GM12874 (cell line): ENCODE data around the gene SPACA4.

Experiments used
- TF ChIP-seq, protein P1 (sequence below): IDR thresholded peaks from 2 replicates; pipeline ENCODE4 v1.5.1; 2011; ENCODE audit warnings: low read depth, mild to moderate bottlenecking, control low read depth, low read length, moderate library complexity; ENCODE audit not compliant: insufficient read depth

The SPACA4 gene, protein sequence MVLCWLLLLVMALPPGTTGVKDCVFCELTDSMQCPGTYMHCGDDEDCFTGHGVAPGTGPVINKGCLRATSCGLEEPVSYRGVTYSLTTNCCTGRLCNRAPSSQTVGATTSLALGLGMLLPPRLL

DNA sequence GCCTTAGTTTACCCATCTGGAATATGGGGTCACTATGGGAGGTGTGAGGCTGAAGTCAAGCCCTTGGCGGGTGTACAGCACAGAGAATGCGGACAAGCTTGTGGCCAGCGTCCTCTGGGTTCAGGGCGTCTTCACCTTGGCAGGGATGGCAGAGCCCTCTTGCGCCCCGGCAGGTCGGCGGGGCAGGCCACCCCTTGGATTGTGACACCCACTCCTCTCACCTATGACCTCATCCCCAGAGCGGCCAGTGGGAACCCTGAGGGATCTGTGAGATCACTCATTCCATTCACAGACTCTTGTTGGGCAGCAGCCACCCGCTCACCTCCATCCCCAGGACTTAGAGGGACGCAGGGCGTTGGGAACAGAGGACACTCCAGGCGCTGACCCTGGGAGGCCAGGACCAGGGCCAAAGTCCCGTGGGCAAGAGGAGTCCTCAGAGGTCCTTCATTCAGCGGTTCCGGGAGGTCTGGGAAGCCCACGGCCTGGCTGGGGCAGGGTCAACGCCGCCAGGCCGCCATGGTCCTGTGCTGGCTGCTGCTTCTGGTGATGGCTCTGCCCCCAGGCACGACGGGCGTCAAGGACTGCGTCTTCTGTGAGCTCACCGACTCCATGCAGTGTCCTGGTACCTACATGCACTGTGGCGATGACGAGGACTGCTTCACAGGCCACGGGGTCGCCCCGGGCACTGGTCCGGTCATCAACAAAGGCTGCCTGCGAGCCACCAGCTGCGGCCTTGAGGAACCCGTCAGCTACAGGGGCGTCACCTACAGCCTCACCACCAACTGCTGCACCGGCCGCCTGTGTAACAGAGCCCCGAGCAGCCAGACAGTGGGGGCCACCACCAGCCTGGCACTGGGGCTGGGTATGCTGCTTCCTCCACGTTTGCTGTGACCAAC, at the start of gene SPACA4:
TSS of gene SPACA4 (plus strand) at position 280 of the 896 bp plus-strand sequence. CDS start at position 517, 237 bp downstream.
- TF ChIP-seq, protein P1, sequence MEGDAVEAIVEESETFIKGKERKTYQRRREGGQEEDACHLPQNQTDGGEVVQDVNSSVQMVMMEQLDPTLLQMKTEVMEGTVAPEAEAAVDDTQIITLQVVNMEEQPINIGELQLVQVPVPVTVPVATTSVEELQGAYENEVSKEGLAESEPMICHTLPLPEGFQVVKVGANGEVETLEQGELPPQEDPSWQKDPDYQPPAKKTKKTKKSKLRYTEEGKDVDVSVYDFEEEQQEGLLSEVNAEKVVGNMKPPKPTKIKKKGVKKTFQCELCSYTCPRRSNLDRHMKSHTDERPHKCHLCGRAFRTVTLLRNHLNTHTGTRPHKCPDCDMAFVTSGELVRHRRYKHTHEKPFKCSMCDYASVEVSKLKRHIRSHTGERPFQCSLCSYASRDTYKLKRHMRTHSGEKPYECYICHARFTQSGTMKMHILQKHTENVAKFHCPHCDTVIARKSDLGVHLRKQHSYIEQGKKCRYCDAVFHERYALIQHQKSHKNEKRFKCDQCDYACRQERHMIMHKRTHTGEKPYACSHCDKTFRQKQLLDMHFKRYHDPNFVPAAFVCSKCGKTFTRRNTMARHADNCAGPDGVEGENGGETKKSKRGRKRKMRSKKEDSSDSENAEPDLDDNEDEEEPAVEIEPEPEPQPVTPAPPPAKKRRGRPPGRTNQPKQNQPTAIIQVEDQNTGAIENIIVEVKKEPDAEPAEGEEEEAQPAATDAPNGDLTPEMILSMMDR: no peak

DNA sequence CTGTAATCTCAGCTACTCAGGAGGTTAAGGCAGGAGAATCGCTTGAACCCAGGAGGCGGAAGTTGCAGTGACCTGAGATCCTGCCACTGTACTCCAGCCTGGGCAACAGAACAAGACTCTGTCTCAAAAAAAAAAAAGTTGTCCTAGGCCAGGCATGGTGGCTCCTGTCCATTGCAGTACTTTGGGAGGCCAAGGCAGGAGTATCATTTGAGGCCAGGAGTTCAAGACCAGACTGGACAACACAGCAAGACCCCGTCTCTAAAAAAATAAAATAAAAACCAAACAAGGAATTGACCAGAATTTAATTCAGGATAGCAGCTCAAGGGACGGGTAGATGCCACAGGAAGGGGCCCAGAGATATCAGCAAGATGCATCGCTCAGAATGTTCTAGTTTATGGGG, 49.7 kb upstream of the SPACA4 start:
- TF ChIP-seq, protein P1: no peak

DNA sequence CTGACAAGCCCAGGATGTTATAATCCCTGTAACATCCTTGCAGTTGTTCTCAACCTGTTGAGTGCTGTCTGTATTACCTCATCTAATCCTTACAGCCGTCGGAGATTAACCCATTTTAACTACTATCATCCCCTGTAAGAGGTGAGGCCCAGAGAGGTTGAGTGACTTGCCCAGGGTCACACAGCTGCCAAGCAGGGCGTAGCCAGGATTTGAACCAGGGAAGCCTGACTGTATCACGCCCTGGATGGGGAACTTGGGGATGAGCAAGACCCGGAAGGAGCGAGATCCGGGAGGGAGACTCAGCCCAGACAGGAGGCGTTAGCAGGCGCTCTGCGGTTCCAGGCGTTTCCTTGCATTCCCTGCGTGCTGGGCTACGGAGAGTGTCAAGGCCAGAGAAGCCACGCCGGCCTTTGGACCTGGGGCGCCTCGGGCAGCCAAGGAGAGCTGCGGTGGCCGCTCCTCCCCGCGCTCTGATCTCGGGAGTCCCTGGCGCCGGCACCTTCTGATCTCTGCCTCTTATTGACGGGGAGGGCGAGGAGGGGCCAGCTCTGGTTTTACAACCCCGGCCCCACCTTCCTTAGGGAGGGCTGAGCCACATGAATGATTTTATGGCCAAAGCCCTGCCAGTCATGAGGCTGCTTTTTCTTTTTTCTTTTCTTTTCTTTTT, 48.4 kb upstream of the SPACA4 start:
- TF ChIP-seq, protein P1: no peak

DNA sequence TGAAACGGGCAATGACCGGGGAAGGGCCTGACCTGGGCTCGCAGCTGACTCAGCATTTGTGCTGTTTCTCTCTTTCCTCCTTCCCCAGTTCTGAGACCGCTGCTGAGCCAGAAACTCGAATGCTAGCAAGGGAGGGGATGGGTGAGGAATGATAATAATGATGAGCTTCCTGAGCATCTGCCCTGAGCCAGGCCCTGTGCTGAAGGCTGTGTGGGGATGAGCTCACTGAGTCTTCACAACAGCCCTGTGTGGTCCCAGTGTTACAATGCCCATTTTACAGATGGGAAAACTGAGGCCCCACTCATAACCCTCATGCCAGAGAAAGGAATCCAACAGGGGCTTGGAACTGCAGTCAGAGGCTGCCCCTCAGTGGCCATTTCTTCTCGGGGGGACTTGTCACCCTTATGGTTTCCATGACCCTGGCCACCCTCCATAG, 46.4 kb upstream of the SPACA4 start:
- TF ChIP-seq, protein P1: no peak

DNA sequence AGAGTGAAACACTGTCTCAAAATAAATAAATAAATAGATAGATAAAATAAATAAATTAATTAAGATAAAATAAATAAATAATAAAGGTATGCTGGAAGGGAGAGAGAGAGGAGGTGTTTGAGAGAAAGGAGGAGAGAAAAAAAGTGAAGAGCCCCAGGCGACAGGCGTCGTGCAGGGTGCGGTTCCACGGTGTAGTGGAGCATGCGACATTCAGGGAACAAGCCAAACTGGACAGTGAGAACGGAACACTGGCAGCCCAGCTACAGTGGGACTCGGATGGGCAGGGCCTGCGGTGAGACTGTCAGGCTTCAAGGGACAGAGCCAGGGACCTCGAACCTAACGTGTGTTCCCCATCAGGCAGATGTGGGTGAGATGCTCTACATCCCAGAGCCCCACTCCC, 45.1 kb upstream of the SPACA4 start:
- TF ChIP-seq, protein P1: no peak

DNA sequence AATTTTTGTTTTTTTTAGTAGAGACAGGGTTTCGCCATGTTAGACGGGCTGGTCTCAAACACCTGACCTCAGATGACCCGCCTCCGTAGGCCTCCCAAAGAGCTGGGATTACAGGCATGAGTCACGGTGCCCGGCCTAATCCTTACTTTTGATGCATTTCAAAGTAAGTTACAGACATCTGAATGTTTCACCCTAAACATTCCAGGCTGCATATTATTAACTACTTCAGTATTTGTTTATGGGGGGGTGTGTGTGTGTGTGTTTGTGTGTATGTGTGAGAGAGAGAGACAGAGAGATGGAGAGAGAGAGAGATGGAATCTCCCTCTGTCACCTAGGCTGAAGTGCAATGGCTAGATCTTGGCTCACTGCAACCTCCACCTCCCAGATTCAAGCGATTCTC, 41.5 kb upstream of the SPACA4 start:
- TF ChIP-seq, protein P1: no peak

DNA sequence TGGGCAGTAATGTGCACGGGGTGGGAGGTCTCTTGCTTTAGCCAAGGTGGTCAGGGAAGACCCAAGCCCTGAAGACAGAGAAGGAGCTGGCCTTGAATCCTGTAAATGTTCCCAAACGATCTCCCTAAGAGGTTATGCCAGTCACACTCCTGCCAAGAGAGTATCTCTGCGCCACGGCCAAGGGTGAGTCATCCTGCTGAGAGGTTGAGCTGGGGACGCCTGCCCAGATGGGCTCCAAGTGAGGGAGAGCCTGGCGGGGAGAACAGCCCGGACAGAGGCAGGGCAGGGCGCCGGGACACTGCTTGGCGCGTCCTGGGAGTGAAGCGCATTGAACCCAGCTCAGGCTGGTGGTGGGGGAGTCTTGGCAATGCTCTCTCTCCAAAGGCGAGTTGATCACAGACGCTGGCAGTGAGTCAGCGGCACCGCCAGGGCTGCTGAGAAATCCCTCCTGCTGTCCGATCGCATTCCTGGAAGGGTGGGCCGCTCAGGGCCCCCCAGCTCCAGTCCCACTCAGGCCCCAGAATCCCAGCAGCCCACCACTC, 38.1 kb upstream of the SPACA4 start:
- TF ChIP-seq, protein P1: no peak
